Left colon (tissue), 2 donors: ENCODE results near the gene PCDHGA12. TPM values are rescaled to one million over a fixed set of nuclear protein-coding genes. Genes with fewer than 3 reads are reported as not detected.
"Not testable (repeated sequence)": the region's sequence is repeated elsewhere in the genome, so short reads cannot be mapped to it uniquely, and the experiment has no call there.

Experiments used
- ATAC-seq: fragments of 200-7000 bp; cut with Tn5 transposase; one replicate; pipeline ENCODE4 v1.9.1; 2020; ENCODE audit warnings: mild to moderate bottlenecking, moderate library complexity
- DNase-seq, 2 donors: peaks; one replicate each; pipeline ENCODE4 v3.0.0-alpha.2; 2020
- intact Hi-C, 2 donors: fragments of 100-400 bp; cut with DNase I in 1 of 2; cut with micrococcal nuclease in 1 of 2; formaldehyde crosslinking; loops; one replicate each; pipeline versions ENCODE4 v1.11.2 to v1.14.0; 2022; cut with DNase I, micrococcal nuclease
- long read RNA-seq: library from polyadenylated mRNA; unstranded; transcript quantifications from one replicate; pipeline ENCODE4 v2.0.0, GENCODE V29; 2021
- total RNA-seq, 2 donors: library from RNA; stranded (reverse); fragmentation: NEBNext Ultra II Directional; extraction: Animal tissue kit (Norgen Biotek cat#: 25700); gene quantifications; one replicate each; pipeline ENCODE4 v1.2.1, GENCODE V29; 2021
- donor health status: DM: no; HTN: no; CAD: no.
- donor health status: DM: yes; HTN: yes; CAD: no.

The PCDHGA12 gene
- 1 to 10 TPM; 1.8 to 2.0 TPM for total RNA-seq
- long read RNA-seq: 0 reads

- ATAC-seq (no peak), DNase-seq (no peak)
- intact Hi-C loops: no loop called here
Measured at GRCh38 chr5:141430332-141431113, at the start of gene PCDHGA12. Gene PCDHGA12 (plus strand): TSS chr5:141430507. CDS start chr5:141430760, 253 bp downstream.

- DNase-seq (peak in 1 of 2 donors; percentile 17), ATAC-seq (no peak)
- intact Hi-C loops: no loop called here
Measured at GRCh38 chr5:141382469-141383294, 47.6 kb upstream of the PCDHGA12 start, which contains the start of gene PCDHGA7. Gene PCDHGA7 (plus strand): TSS chr5:141382742. CDS start chr5:141382900, 158 bp downstream.

- DNase-seq (peak in 1 of 2 donors; percentile 9), ATAC-seq (no peak)
- intact Hi-C loops: no loop called here
Measured at GRCh38 chr5:141383345-141383744, 47.0 kb upstream of the PCDHGA12 start.

GRCh38 chr5:141384471-141385267 lies 45.6 kb upstream of the PCDHGA12 start:
- intact Hi-C loops: no loop called here
- ATAC-seq (no peak), DNase-seq (peak in 1 of 2 donors; percentile 17)

GRCh38 chr5:141387557-141388311 lies 42.6 kb upstream of the PCDHGA12 start, which contains the start of gene PCDHGB4:
Gene PCDHGB4 (plus strand): TSS chr5:141387698. CDS start chr5:141387885, 187 bp downstream.
- peak; percentile 64 for ATAC-seq
- DNase-seq, intact Hi-C loops: not testable (repeated sequence)

GRCh38 chr5:141388661-141389060 lies 41.6 kb upstream of the PCDHGA12 start:
- no peak for ATAC-seq
- DNase-seq: no peak
- intact Hi-C loops: no loop called here

- ATAC-seq (no peak), DNase-seq (no peak)
- intact Hi-C loops: loop anchor here in 1 of 2 donors (10.0 kb wide), 1 partner anchor 45 kb away; the partner anchor contains the start of gene PCDHGA3
Measured at GRCh38 chr5:141389153-141390042, 40.9 kb upstream of the PCDHGA12 start.

GRCh38 chr5:141392429-141393198 lies 37.7 kb upstream of the PCDHGA12 start, which contains the start of gene PCDHGA8:
Gene PCDHGA8 (plus strand): TSS chr5:141392633. CDS start chr5:141392814, 181 bp downstream.
- ATAC-seq (no peak), DNase-seq (no peak)
- intact Hi-C loops: loop anchor here in 1 of 2 donors (10.0 kb wide), 1 partner anchor 48 kb away; the partner anchor contains the start of gene PCDHGA3

GRCh38 chr5:141393267-141393666 lies 37.0 kb upstream of the PCDHGA12 start:
- no peak for ATAC-seq
- intact Hi-C loops: loop anchor here in 1 of 2 donors (10.0 kb wide), 1 partner anchor 48 kb away; the partner anchor contains the start of gene PCDHGA3
- no peak for DNase-seq

- DNase-seq, ATAC-seq: not testable (repeated sequence)
- intact Hi-C loops: loop anchor here in 1 of 2 donors (10.0 kb wide), 1 partner anchor 50 kb away; the partner anchor contains the start of gene PCDHGA3
Measured at GRCh38 chr5:141394401-141395187, 35.7 kb upstream of the PCDHGA12 start.

- peak; percentile 96 for ATAC-seq
- peak in 1 of 2 donors; percentile 51 for DNase-seq
- intact Hi-C loops: loop anchor here in 1 of 2 donors (10.0 kb wide), 1 partner anchor 53 kb away; the partner anchor contains the start of gene PCDHGA3
Measured at GRCh38 chr5:141397756-141398551, 32.4 kb upstream of the PCDHGA12 start, which contains the start of gene PCDHGB5. Gene PCDHGB5 (plus strand): TSS chr5:141397947. CDS start chr5:141398128, 181 bp downstream.

GRCh38 chr5:141398608-141399007 lies 31.7 kb upstream of the PCDHGA12 start:
- DNase-seq: no peak
- intact Hi-C loops: loop anchor here in 1 of 2 donors (10.0 kb wide), 1 partner anchor 54 kb away; the partner anchor contains the start of gene PCDHGA3
- no peak for ATAC-seq

GRCh38 chr5:141399555-141400258 lies 30.6 kb upstream of the PCDHGA12 start:
- intact Hi-C loops: loop anchor here in 1 of 2 donors (10.0 kb wide), 1 partner anchor 55 kb away; the partner anchor contains the start of gene PCDHGA3
- no peak for DNase-seq
- no peak for ATAC-seq
